Activated gamma-delta T cell treated with anti-CD3 and anti-CD28 coated beads, Interleukin-2, amount 50 U/mL, for 16 hours (primary cell): ENCODE results near the gene STAB1.

Experiments used
- DNase-seq: peaks from one replicate; pipeline ENCODE4 v3.0.0-alpha.2; 2020; ENCODE audit warnings: low read depth

The STAB1 gene, protein sequence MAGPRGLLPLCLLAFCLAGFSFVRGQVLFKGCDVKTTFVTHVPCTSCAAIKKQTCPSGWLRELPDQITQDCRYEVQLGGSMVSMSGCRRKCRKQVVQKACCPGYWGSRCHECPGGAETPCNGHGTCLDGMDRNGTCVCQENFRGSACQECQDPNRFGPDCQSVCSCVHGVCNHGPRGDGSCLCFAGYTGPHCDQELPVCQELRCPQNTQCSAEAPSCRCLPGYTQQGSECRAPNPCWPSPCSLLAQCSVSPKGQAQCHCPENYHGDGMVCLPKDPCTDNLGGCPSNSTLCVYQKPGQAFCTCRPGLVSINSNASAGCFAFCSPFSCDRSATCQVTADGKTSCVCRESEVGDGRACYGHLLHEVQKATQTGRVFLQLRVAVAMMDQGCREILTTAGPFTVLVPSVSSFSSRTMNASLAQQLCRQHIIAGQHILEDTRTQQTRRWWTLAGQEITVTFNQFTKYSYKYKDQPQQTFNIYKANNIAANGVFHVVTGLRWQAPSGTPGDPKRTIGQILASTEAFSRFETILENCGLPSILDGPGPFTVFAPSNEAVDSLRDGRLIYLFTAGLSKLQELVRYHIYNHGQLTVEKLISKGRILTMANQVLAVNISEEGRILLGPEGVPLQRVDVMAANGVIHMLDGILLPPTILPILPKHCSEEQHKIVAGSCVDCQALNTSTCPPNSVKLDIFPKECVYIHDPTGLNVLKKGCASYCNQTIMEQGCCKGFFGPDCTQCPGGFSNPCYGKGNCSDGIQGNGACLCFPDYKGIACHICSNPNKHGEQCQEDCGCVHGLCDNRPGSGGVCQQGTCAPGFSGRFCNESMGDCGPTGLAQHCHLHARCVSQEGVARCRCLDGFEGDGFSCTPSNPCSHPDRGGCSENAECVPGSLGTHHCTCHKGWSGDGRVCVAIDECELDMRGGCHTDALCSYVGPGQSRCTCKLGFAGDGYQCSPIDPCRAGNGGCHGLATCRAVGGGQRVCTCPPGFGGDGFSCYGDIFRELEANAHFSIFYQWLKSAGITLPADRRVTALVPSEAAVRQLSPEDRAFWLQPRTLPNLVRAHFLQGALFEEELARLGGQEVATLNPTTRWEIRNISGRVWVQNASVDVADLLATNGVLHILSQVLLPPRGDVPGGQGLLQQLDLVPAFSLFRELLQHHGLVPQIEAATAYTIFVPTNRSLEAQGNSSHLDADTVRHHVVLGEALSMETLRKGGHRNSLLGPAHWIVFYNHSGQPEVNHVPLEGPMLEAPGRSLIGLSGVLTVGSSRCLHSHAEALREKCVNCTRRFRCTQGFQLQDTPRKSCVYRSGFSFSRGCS (N-terminal part only)

DNA sequence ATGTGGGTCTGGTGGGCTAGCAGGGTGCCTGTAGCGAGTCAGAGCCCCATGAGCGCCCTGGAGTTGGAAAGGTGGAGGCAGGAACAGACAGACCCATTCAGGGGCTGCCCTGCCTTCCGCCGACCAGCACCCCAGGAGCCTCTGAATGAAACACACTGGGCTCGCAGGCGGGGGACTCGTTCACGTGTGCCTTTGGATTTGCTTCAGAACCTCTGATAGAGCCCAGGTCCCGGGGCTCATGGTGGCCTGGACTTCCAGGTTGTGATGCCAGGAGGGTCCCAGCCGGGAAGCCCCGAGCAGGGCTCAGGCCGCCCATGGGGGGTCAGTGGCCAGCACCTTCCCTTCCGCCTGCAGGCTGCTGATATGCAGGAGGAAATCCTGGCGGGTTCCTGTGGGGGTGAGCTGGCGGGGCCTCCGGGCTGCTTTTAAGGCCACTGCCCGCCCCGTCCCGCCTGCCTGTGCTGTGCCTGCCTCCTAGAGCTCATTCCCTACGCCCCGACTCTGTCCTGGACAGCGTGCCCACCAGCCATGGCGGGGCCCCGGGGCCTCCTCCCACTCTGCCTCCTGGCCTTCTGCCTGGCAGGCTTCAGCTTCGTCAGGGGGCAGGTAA, at the start of gene STAB1:
STAB1 (plus strand) TSS at position 453 of the 610 bp plus-strand sequence; CDS start at position 529, 76 bp downstream.
- no peak for DNase-seq

DNA sequence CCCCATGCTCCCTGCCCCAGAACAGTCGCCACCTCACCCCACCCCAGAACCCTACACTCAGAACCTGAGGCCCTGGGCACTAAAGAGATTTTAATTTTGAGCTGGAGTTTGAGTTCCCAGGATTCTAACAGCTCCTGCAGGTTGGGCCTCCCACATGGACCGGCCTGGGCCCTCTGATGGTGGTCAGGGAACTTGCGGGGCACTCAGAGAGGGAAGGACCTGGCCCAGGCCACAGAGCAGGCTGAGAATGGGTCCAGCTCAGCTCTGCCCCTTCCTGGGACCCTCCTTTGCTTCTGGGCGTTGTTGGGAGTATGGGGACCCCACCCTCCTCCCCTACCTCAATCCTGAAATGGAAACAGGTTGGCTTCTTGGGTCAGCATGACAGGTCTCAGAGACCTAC, 49.1 kb upstream of the STAB1 start:
- DNase-seq, result no peak

DNA sequence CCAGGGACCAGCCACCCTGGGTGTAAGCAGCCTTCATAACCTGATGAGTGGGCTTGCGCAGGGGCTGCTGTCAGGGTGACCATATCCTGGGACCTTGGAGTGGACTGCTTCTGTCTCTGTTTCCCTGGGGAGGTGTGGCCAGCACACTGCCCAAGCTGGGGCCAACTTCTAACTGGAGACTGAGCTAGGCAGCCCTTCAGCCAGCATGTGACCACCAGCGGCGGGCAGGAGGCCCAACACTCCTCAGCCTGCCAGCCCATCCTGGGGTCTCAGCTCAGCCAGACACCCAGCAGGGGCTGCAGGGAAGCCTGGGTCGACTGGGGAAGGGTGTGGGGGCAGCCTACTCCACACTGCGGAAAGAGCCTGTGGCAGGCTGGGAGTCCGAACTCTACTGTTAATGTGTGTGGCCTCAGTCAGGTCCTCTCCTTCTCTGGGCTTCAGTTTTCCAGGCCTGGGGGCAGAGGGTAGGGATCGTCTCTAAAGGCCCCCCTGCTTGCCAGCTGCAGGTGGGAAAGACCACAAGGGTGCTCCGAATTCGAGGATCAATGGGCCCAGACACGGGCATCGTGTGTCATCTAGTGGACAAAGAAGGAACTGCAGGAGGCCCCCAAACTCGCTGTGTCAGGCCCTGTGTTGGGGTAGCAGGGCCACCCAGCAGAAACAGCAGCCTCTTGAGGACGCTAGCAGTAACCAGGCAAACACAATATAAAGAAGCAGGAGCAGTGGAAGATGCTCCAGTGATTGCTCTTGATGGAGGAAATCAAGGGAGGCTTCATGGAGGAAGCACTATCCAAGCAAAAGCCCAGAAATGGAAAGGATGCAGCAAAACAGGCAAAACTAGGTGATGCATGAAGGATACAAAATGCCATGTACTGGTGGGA, 48.3 kb upstream of the STAB1 start:
- DNase-seq, result peak; percentile 56

DNA sequence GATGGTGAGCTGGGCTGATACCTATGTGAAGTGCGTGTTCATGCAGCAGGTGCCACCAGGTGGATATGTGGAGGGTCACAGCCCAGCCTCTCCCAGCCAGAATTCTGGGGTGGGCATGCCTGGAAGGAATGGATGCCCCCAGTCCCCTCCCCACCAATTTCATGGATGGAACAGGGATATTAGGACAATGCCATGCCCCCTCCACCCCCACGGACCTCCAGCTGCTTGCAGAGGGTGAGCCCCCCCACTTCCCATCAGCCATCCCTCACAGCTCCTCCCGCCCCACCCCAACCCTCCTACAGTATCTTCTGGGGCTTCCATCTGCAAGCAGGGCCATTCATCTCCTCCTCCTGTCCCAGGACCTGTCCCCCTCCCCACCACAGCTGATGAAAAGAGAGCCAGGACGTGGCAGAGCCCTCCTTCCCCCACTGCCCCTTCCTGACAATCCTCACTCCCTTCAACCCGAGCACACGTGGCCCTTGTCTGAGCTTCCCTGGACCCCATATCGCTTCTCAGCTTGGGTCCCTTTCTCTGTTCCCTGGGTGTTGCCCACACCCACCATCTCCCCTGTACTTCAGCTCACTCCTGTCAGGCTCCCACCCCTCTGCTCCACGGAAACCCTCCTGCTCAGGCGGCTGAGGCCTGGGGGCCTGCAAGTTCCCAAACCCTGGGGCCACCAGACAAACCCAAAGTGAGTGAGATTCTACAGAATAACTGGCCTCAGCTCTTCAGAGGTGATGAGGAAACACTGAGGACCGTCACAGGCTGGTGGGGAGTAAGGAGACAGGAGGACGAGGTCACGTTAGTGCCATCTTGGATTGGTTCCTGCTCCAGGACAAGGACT, 47.4 kb upstream of the STAB1 start:
- no peak for DNase-seq

DNA sequence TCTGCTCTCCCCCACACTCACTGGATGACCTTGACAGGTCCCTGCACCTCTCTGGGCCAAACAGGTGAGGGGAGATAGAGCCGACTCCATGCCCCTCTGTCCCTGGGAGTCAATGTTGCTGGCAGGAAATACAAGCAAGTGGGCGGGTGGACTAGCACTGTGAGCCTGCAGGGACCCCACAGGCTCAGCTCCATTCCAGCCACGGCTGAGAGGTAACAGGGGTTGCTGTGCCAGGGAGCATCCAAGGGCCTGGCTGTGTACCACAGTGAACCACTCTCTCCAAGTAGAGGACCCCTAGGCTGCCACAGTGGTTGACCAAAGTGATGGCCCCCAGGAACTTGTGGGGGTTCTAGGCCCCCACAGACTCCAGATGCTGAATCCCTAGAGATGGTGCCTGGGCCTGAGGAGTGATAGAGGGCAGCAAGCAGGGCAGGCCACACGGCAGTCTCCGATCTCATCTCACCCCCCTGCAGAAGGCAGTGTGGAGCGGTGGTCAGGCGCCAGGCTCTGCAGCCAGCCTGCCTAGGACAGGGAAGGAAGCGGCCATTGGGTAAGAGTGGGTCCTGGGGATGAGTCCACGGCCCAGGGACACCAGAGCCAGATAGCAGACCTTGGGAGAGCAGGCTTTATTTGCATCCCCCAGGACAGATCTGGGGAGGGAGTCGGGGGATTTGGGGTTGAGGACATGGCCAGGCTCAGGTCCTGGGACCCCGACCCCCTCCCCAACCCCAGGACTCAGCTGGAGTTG, 44.5 kb upstream of the STAB1 start:
- no peak for DNase-seq

DNA sequence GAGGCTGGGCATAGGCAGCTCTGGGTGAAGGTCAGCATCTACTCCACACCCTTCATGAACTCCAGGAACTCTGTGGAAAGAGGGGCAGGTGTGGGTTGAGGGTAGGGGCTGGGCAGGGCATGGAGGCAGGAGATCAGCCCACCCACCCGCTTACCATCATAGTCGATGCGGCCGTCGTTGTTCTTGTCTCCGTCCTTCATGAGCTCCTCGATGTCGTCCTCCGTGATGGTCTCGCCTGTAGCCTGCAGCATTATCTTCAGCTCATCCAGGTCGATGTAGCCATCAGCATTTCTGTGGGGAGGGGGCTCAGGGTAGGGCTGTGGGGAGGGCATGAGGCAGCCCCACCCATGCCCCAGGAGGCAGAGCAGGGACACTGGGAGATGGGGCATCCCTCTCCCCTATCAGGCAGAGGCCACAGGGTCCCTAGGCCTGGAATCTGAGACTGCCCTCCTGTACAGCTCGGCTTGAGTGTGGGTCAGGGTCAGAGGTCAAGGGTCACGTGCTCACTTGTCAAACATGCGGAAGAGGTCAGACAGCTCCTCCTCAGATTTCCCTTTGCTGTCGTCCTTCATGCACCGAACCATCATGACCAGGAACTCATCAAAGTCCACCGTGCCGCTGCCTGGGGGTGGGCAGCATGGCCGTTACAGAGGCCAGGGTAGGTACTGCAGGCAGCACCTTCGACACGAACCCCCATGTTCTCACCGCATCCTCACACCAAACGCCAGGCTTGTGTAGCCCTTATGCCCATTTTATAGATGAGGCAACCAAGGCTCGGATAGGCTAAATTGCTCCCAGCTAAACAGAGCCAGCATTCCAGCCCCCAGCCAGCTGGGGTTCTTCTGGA, 43.7 kb upstream of the STAB1 start:
- DNase-seq, result no peak

DNA sequence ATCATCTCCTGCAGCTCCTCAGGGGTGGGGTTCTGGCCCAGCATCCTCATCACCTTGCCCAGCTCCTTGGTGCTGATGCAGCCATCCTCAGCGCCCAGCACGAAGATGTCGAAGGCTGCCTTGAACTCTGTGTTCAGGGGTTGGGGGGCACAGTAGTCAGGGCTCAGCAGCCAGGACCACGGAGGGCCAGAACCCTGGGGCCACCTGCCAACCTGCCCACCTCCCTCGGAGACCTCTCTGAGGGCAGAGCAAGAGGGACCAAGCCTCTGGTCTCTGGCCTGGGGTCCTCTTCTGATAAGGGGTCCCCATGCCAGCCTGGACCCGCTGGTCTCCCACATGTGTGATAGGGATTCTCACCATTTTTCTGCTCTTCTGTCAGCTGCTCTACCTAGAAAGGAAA, 43.0 kb upstream of the STAB1 start:
- no peak for DNase-seq

DNA sequence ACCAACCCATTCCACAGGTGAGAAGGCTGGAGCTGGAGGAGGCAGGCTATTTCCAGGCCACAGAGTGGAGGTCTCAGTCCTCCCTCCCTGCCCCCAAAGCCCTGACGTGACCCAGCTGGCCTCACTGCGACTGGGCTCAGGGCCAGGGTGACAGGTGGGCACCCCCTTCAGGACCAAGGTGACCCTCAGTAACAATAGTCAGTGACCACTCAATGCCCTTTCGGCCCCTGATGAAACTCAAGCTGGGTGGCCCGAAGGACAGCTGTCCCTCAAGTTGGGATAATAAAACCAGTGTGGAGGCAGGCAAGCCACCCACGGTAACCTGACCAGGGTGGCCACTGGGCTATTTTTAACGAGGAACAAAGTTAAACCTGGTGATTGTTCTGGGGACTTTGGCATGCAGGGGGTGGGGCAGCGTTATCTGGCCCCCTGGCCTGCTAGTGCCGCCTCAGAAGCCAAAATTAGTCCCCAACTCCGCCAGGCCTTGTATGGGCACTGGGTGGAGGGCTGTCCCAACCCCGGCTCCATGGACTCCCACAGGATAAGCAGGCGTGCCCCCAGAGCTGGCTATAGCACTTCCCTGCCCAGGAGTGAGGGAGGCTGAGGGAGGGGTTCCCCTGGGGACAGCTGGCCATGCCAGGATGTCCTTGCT, 42.4 kb upstream of the STAB1 start:
- no peak for DNase-seq

DNA sequence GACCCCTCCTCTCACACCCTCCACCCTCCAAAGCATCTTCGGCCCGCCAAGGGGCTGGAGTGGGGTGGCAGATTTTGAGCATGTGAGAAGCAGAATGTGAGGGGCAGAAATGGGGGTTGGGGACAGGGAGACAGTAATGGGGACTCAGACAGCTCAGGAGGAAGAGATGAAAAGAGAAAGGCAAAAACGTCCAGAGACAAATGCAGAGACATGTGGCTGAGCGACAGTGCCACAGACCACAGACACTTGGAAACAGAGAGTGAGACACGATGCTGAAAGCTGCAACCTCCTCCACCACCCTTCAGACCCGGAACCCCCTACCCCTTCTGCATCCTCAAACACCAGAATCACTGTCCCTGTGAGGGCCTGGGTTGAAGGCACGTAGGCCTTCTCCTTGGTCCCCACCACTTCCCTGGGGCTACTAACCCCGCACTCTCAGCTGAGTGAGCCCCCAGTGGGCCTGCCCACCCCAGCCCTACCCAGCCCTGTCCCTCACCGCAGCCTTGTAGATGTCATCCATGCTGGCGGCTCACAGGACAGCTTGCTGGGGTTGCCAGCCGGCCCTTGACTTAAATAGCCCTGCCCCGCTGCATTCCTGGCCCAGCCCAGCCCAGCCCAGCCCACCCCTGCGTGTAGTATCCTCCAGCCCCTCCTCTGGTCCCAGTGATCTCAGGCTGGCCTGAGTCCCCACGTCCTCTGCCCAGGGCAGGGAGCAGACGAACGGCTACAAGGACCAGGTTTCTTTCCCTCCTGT, 41.5 kb upstream of the STAB1 start, which contains the start of gene TNNC1:
TNNC1 (minus strand) TSS at position 546 of the 754 bp plus-strand sequence; CDS start at position 520, 26 bp downstream.
- no peak for DNase-seq

DNA sequence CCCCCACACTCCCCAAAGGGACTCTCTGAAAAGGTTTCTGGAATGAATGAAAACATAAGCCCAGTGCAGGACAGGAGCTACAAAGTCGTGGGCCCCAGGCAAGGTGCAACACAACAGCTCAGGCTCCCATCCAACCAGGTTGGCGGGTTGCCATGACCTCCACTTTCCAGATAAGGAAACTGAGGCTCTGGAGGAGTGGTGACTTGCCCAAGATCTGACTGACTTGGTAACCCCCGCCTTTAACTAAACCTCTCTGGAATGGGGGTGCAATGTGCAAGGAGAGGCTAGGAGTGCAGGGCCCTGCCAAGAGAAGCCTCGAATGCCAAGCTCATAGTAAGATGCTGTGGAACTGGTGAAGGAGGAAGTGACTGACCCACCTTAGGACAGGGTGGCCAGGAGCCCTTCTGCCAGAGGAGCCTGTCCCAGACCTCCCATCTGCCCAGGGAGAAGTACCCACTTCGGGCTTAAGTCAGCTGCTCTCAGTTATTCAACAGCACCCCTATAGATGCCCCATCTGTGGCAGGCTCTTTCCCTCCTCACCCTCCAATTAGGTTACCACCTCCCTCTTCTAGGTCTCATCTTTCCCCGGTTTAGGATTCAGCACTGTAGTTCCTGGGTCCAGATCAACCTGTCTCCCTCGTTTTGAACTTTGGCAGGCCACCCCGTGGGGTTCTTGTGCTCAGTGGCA, 40.7 kb upstream of the STAB1 start:
- no peak for DNase-seq

DNA sequence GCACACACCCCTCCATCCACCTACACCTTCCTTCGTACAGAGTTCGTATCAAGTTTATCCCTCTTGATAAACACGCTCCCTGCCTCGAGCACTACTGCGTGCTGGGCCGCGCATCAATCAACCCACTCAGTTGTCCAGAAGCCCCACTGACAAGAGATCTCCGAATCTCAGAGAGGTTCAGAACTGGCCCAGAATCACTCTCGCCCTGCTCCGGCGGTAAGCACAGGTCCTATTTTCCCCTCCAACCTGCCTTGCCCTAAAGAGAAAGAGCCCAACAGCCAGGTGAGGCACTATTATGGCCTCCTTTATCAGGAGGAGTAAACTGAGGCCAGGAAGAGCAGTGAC, 40.2 kb upstream of the STAB1 start:
- no peak for DNase-seq

DNA sequence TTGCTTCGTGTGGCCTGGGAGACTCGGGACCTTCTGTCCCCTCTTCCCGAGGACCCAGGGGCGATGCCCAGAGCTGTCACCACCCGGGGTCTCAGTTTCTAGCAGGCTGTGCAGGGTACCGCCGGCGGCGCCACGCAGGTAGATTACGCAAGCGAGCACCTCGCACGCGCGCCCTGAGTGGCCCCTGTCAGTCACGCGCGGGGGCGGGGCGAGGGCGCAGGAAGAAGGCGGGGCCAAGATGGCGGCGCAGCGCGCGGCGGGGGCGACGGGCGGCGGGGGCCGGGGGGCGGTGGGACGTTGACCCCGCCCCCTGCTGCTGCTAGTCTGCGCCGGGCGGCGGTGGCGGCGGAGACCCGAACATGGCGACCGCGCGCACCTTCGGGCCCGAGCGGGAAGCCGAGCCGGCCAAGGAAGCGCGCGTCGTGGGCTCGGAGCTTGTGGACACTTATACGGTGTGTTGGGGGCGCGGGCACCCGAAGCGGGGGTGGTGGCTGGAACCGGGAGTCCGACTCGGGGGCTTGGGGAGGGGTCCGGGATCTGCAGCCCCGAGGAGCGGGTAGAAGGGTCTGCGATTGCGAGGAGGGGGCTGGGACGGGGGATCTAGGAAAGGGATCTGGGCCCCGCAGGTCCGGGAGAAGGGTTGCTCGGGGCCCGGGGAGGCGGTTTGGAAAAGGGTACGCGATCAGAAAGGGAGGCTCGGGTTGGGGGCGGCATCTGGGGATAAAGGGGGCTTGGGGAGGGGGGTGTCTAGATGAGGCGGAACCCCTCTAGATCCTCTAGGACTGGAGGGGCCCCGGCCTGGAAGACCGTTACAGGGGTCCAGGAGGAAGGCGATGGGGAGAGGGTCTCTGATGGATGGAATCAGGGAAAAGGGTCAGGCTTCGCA, 39.6 kb upstream of the STAB1 start, which contains the start of gene NISCH:
NISCH (plus strand) TSS at position 322 of the 886 bp plus-strand sequence; CDS start at position 360, 38 bp downstream.
- DNase-seq, result peak; percentile 94

DNA sequence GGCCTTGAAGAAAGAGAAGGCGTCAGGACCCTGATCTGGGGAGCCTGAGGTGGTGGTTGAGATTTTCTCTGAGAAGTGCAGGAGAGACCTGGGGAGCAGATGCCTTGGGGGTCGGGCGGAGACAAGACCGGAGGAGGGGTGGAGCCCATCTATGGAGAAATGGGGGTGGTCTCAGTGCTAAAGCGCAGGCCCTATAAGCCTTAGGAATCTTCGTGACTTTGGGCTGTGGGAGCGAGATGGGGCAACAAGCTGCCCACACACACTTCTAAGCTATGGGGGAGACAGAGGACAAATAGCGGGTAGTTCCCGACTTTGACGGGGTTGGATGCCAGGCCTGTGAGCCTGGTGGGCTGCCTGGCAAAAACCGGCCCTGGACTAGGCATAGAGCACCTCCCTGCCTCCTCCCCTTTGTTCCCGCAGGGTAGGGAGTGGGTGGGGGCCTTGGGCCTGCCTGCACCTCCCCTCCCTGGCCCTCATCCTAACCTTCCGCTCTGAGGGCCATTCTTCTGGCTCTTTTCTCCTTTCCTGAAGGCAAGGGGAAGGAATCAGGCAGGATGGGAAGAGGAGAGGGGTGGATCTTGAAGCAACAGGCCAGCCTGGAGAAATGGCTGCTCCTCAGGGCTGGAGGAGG, 38.9 kb upstream of the STAB1 start:
- no peak for DNase-seq

DNA sequence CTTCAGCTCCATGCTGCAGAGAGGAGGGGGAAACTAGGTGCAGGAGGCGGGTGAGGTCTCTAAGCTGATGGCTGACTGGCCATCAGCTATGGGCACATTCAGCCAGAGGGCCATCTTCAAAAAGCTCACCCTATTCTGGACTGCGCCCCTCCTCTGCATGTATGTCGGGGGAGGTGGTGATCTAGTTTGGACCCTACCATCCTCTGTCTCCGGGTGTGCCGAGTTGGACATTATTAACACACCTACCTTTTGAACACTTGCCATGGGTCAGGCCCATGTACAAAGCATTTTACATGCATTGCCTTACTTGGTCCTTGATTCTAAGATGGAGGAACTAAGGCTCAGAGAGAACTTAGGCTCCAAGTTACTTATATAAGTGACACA, 38.3 kb upstream of the STAB1 start:
- no peak for DNase-seq
